IPS-11a (cell line): ENCODE measurements around the gene SDSL.

Experiments
- H3K4me3 ChIP-seq: one replicate; pipeline ENCODE4 v1.5.1; 2013; ENCODE audit warnings: low read depth, low read length, control low read depth

SDSL gene

DNA sequence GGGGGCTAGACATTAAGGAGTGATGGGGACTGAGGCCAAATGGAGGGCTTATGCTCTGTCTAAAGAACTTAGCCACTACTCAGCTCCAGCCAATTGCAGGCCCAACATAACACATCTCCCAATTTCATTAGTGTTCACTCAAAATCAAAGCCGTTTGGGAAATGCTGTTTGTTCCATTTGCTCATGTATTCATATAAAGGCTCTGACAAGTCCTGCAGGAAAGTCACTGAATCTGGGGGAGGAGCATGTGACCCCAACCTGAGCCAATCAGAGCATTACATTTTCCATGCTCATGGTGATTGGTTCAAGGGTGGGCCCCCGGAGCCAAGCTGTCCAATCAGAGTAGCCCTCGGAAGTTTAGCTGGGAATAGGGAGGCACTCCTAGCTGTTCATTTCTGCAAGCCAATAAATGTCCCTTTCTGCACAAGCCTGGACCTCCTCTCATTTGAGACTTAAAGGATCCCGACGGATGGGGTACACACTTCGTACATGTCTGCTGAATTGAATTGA is 20.9 kb downstream of the SDSL start:
- H3K4me3 ChIP-seq: no peak overlapping the region

DNA sequence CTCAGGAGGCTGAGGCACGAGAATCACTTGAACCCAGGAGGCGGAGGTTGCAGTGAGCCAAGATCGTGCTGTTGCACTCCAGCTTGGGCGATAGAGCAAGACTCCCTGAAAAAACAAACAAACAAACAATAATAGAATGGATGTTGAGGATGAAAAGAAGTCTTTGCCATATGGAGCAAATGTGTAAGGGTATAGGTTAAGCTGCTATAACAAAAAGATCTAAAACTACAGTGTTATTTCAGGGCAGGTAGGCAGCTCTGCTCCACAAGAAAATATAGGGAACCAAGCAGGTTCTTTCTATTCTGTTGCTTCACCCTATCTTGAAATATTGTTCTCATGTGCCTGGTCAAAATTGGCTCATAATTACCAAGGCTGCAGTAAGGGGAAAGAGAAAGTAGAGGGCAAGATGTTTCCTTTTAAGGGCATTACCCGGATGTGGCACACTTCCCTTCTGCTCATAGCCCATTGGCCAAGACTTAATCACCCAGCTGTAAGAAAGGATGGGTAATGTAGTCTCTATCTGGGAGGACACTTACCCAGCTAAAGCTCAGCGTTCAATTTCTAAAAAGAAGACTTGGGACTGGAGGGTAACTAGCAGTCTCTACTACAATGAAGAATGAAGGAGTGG is 23.5 kb downstream of the SDSL start:
- no peak overlapping the region for H3K4me3 ChIP-seq

DNA sequence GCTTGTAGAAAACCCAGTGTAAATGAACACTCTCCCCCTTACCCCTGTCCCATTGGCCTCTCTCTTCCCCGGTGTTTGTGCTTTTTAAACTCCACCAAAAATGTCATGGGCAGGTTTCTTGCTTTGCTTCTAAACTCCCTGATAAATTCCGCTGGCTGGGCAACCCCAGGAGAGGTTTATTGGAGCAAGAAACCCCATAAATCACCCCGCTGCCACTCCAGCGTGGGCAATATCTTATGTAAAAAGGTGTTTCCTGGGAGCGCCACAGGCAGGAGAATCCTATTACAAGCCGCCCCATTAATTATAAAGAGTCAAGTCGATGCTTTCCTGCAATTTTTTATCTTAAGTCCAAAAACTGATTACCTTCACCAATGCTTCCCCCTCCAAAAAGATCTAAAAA is 26.7 kb downstream of the SDSL start:
- no peak overlapping the region for H3K4me3 ChIP-seq

DNA sequence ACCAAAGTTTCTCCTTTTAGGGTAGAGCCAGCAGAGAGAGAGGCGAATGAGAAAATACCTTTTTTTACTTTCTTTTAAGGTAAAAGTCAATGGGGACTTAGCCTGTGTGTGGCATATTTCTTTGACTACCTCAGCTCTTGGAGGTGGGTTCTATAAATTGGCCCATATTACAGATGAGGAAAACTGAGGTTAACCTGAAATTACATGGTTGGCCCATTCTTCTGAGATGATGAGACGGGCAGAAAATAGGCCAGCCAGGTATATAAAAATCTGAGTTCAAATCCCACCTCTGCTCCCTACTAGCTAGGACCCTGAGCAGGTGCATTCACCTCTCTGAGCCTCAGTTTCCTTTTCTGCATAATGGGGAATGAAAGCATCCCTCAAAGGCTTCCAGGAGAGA is 27.1 kb downstream of the SDSL start:
- no peak overlapping the region for H3K4me3 ChIP-seq

DNA sequence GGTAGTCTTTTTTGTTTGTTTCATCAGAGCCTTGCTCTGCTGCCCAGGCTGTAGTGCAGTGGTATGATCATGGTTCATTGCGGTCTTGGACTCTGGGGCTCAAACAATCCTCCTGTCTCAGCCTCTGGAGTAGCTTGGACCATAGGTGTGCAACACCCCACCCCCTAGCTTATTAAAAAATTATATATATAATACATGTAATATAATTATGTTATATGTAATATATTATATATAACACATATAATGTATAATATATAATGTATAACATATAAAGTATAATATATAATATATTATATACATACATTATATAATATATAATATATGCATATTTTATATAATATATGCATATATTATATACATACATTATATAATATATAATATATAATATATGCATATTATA is 27.7 kb downstream of the SDSL start:
- no peak overlapping the region for H3K4me3 ChIP-seq

DNA sequence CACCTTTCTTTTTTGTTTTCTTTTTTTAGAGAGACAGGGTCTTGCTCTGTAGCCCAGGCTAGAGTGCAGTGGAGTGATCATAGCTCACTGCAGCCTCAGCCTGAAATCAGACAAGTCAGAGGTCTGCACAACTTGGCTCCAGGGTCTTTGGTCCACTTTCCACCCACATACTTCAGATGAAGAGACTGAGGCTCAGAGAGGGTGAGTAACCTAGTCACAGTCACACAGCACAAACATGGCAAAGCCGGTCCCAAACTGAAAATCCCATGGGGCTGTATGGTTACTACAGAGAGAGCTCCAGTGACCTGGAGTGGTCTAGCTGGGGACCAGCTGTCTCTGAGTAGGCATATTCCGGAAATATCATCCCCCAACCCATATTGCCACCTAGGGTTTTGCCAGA is 30.3 kb downstream of the SDSL start:
- H3K4me3 ChIP-seq: no peak overlapping the region

DNA sequence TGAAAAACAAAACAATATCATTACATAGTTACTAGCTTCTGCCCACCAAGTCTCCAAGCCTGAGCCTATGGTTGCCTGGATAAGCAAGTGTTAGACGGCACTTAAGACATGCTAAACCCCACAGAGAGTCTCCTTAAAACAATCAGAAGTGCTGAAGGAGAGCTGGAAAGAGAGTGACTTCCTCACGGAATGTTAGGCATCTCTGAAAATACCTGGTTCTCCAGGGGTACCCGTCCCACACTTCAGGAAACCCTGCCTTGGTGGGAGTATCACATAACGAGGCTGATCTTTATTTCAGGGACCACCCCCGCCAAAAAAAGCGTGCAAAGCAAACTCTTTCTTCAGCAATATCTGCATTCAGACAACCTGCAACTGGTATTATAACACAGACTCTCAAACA is 31.1 kb downstream of the SDSL start:
- no peak overlapping the region for H3K4me3 ChIP-seq

DNA sequence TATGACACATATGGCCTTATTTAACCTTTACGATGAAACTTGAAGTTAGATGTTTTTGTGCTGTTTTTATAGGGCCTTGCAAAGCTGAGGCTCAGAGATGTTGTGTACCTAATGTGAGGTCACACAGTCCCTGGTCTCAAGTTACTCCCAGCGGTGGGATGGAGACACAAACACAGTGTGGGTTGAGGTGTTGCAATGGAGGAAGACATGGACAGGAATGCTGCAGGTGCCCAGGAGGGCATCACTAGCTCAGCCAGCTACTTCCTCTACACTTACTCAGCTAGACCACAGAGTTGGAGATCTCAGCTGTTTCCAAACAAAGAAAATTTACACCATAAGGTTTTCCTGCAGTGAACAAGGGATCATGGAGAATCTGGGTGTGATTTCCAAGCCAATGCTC is 34.0 kb downstream of the SDSL start:
- no peak overlapping the region for H3K4me3 ChIP-seq

DNA sequence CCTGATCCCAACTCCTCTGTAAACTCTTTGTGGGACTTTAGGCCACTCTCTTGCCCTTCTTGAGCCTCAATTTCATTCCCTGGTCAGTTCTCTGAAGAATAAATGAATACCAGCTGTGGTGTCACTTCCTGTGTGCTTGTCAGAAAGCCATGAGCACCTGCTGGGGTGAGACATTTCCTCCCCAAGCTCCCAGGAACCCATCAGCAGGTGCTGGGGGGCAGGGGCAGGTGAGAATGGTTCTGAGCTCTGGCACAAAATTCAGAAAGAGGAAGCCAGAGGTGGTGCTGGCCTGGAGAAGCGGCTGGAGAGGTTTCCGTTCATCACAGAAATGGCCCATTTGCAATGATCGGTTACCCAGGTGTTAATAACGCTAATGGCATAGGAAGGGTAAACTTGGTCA is 34.6 kb downstream of the SDSL start:
- H3K4me3 ChIP-seq: no peak overlapping the region

DNA sequence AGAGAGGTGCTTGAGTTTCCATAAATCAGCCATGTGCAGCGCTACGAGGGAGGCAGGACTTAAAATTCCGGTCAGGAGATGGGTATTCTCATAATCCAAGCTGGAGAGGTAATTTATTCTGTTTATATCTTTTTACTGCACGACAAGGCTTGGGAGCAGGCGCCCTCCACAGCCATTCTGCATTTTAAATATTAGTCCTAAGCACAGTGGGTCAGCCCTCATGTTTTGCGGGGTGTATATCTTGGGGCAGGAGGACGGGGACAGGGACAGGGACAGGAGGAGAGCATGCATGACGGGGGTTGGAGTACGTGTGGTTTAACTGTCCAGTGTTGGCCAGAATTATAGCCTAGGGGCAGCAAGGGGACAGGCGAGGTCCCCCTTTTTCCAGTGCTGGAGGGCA is 35.0 kb downstream of the SDSL start:
- H3K4me3 ChIP-seq: no peak overlapping the region

DNA sequence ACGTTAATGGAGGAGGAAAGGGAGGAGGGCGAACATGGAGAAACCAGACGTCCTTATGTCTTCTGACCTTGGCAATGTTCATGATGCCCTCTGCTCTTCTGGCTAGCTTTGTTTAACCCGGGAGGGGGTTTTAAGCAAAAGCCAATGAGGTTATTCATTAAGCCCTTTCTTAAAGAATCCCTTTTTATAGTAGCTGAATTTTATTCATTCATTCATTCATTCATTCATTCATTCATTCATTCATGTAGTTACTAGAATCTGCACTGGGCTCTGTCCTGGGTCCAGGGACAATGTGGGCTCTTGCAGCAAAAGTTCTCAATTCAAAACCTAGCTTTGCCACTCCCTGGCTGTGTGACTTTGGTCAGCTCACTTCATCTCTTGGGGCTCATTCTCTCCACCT is 35.5 kb downstream of the SDSL start:
- H3K4me3 ChIP-seq: no peak overlapping the region

DNA sequence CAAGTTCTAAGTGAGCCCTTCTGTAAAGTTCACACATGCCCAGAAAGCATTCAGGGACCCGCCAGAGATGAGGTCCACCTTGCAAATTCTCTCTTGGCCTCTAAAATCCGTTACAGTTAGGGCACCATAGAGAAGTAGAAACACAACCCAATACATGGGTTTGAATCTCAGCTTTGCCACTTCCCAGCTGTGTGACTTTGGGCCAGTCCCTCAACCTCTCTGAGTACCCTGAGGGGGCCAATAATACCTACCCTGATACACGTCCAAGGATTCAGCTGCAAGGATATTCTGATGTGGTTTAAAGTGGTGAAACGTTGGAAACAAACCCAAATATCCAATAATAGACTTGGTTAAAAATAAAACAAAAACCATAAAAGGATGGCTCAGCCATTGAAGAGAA is 37.8 kb downstream of the SDSL start:
- H3K4me3 ChIP-seq: no peak overlapping the region

DNA sequence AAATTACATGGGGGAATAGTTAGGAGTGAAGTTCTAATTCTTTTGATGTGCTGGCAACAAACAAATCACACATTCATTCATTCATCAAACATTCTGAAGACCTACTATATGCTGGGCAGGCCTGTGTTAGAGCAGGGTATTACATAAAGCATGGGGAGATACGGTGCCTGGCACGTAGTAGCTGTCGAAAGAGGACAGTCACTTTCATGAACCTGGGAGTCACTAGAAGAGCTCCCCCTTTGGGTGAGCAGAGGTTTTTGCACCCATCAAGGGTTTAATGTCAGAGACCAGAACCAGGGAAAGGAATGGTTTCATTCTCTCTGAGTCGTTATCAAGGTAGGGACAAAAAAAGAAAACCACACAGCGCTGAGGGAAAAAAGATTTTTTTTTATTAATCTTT is 39.5 kb downstream of the SDSL start:
- H3K4me3 ChIP-seq: no peak overlapping the region

DNA sequence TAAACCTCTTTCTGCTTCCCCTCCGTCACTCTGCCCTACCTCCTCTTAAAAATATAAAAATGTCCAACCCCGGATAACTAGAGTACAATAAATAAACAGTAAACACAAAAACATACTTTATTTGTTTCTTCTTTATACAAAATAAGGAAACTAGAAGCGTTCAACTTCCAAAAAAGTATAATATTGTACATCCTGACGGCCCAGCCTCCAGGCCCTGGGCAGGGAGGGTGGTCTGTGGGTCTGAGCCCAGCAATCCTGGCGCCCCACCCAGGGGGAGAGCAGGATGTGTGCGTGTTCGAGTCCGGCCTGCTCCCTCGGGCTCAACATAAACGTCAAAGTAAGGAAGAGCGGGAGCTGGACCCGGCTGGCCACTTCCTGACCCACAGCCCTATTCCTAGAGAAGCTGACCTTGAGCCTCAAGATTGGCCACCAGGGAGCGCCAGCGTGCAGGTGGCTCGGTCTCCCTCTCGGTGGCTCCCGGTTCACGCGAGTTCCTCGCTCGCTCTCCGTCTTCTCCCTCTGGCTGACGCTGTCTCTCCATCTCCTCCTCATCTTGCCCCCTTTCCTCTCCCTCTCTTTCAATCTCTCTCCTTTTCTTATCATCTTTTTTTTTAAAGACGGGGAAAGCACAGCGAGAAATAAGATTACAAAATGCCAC is 40.1 kb downstream of the SDSL start:
- H3K4me3 ChIP-seq: no peak overlapping the region

DNA sequence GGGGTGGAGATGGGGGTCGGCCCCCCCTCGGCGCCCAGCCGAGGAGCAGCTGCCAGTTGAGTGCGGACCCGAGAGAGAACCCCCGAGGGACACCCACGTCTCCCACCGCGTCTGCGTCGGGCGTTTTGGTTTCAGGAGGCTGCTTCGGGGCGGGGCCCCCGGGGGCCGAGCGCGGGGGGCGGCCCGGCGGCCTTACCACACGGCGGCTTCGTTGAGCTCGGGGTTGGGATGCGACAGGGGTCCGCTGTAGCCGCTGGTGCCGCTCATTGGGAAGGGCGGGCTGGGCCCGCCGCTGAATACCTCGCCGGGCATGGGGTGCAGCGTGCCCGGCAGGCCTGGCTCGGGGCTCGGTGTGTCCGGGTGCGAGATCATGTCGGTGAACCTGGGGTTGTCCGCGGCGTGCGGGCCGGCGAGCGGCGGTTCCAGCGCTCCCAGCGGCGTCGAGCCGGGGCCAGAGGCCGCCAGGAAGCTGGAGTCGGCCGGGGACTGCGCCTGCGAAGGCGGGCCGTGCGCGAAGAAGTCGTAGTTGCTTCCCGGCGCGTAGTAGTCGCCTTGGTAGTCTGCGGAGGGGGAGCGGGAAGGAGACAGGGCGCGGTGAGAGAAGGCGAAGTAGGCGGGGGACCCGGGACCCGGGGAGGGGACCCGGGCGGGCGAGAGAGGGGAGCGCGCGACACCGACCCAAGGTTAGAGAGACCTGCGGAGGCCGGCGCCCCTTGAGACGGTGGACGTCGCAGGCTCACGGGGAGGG is 41.0 kb downstream of the SDSL start:
- H3K4me3 ChIP-seq: peak overlapping the region; percentile 10

DNA sequence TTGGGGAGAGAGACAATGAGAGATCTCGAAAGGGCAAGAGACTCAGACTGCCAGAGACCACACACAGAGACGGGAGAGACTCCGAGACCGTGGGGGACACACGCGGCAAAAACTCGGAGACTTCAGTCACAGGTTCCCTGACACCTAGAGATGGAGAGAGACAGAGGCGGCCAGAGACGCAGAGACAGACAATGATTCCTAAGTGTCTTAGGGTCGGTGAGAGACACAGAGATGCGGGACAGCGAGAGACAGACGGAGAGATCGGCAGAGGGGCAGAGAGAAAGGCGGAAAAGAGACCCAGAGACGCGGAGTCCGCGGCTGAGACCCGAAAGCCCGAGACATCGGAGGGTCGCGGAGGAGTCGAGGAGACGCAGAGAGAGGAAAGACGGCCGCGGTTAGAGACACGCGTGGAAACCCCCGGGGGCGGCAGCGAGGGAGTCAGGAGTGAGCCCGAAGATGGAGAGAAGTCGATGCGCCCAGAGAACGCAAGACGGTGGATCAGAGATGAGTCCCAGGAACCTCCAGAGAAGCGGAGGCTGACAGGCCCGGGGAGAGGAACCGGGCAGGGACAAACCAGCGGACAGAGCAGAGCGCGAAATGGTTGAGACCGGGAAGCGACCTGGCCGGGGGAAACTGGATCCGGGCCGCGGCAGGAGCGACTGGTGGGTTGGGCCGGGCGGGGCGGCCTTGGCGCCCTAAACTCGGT is 41.7 kb downstream of the SDSL start:
- H3K4me3 ChIP-seq: peak overlapping the region; percentile 13

DNA sequence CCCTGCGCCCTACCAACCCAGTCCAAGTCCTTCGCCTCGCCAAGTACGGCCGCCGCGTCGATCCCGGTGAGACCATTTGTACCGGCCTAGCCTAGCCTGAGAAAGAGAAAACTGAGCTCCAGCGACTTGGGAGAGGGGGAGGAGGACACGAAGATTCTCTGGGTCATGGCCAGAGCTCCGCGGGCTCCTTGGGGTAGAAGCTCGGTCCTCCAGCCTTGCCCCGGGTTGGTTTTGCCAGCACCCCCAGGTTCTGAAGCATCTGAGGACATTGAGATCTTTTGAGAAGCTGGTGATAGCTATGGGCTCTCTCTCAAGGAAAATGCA is 42.2 kb downstream of the SDSL start:
- no peak overlapping the region for H3K4me3 ChIP-seq

DNA sequence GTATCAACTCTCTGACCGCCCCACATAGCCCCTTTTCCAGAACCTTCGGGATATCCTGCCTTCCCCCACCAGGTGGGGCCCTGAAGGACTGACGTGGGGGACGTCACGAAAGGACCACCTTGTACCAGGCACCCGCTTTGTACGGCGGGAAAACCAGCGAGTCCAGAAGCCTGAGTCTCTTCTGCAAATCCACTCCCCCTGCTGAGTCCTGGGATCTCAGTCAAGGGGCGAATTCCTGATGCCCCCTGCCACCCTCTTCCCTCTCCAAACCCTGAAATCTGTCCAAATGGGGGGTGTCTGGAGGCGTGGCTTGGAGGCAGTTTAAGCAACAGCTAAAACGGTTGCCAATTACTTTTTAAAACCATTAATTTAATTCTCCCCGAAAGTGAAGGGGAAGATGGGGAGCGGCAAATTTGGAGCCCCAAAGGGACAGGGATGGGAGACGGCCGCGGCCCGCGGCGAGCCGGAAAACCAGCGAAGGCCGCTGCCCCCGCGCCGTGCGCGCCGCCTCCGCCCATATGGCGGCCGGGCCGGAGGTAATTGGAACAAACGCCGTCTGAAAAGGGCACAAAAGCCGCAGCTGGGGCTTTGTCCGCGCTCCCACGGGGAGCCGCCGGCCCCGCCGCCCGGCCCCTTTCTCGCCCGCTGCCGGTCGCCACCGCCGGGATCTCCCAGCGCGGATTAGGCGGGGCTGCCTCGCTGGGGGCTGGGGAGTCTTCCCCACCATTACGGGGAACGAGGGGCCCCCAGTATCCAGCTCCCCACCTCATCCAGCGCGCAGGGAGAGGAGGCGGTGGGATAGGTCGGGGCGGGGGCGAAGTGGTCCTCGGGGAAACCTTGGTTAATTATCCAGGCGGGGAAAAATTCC is 42.9 kb downstream of the SDSL start:
- no peak overlapping the region for H3K4me3 ChIP-seq

DNA sequence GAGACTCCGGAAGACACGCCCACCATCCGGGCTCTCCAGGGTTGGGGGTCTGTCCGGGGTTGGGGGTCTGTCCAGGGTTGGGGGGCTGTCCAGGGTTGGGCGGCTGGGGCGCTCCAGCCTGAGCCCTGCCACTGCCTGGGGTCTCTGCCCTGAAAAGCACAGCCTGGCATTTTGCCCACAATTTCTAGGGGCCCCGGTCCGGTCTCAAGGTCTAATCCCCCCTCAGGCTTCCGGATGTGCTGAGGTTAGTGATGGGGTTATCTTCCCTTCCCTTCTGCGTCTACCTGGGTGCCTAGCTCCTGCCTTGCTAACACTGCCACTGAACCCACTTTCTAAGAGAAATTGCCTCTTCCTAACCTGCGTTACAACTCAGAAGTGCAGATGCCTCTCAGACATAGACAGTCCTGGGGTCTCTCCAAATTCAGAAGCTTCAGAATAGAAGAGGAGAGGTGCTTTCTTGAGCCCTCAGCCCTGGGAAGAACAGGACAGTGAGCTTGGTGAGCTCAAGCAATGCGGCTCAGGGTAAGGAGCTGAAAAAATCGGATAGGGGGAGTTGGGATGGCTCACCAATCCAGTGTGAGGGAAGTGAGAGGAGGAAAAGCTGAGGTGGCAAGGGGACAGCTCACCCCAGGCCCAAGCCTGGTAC is 43.8 kb downstream of the SDSL start:
- no peak overlapping the region for H3K4me3 ChIP-seq

DNA sequence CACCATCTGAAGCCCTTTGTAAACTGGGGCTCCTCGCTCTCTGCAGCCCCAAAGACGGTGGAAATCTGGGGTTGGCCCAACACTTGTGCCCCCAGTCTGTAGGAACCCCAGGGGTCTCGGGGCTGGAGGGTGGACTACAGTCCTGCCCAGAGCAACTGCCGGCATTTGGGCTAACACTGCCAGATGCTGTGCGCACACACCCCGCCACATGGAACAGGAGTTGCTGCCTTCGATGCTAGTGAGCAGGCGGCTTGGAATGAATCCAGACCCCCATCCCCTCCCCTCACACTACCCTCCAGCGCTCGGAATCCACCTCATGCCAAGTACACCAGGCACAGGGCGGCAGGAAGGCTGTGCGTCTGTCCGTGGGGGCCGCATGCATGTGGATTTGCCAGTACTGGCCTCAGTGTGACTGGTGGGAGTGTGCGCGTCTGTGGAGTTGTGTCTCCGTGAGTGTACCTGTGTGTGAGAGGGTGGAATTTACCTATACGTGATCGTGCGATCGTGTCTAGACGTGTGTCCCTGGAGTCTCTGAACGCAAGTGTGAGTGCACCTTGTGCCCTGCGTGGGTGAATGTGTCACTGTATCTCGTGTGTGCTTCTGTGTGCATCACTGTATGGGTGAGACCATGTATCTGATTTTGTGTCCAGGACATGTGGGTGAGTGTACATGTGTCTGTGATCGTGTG is 44.4 kb downstream of the SDSL start:
- peak overlapping the region; percentile 13 for H3K4me3 ChIP-seq
